Upper lobe of right lung (tissue), 1 donor: ENCODE results near the gene ADAMTSL3. TPM values are rescaled to one million over a fixed set of nuclear protein-coding genes. Genes with fewer than 3 reads are reported as not detected.

Experiments
- ATAC-seq: fragments of 200-7000 bp; cut with Tn5 transposase; one replicate; pipeline ENCODE4 v1.9.1; 2020; ENCODE audit warnings: mild to moderate bottlenecking, moderate library complexity
- DNase-seq: peaks from one replicate; pipeline ENCODE4 v3.0.0-alpha.2; 2020
- H3K27ac ChIP-seq: fragments of 200-600 bp; one replicate; pipeline ENCODE4 v1.8.0; 2022
- H3K27me3 ChIP-seq: fragments of 200-600 bp; one replicate; pipeline ENCODE4 v1.8.0; 2022; ENCODE audit warnings: mild to moderate bottlenecking
- H3K36me3 ChIP-seq: fragments of 200-600 bp; one replicate; pipeline ENCODE4 v1.8.0; 2022
- H3K4me1 ChIP-seq: fragments of 200-600 bp; one replicate; pipeline ENCODE4 v1.8.0; 2022
- H3K4me3 ChIP-seq: fragments of 200-600 bp; one replicate; pipeline ENCODE4 v1.8.0; 2022; ENCODE audit warnings: mild to moderate bottlenecking
- H3K9me3 ChIP-seq: fragments of 200-600 bp; one replicate; pipeline ENCODE4 v1.8.0; 2022
- CTCF ChIP-seq: fragments of 200-600 bp; IDR thresholded peaks from one replicate; pipeline ENCODE4 v1.8.0; 2022; ENCODE audit warnings: antibody characterized with exemption
- intact Hi-C: fragments of 100-400 bp; cut with DNase I; formaldehyde crosslinking; loops from one replicate; pipeline ENCODE4 v1.11.0; 2022
- total RNA-seq: library from RNA; stranded (reverse); fragmentation: NEBNext Ultra II Directional; extraction: Animal tissue kit (Norgen Biotek cat#: 25700); gene quantifications from one replicate; pipeline ENCODE4 v1.2.1, GENCODE V29; 2021
- donor health status: DM: no; HTN: yes; CAD: no; lungs with severe emphysema.

Gene ADAMTSL3
- total RNA-seq, 1 donor from 2014 or later = 26.2 TPM

GRCh38 chr15:83610901-83611685, 42.8 kb upstream of the ADAMTSL3 start:
- Histone ChIP-seq H3K27ac (no peak overlapping the region), H3K9me3 (no peaks in the 10 kb centered on the region), H3K4me1 (peaks cover 2% of the 10 kb centered on the region), H3K36me3 (no peaks in the 10 kb centered on the region), H3K4me3 (no peak overlapping the region), H3K27me3 (no peaks in the 10 kb centered on the region)
- DNase-seq = no peak
- intact Hi-C loops = no loop called here
- no peak for TF ChIP-seq CTCF
- ATAC-seq = no peak

GRCh38 chr15:83612226-83612625, 41.7 kb upstream of the ADAMTSL3 start:
- intact Hi-C loops = no loop called here
- no peak for TF ChIP-seq CTCF
- Histone ChIP-seq H3K36me3 (no peaks in the 10 kb centered on the region), H3K4me1 (peaks cover 2% of the 10 kb centered on the region), H3K9me3 (no peaks in the 10 kb centered on the region), H3K27me3 (no peaks in the 10 kb centered on the region), H3K27ac (no peak overlapping the region), H3K4me3 (no peak overlapping the region)
- peak; percentile 19 for ATAC-seq
- no peak for DNase-seq

GRCh38 chr15:83612898-83613635, 40.9 kb upstream of the ADAMTSL3 start:
- no peaks in the 10 kb centered on the region for H3K9me3 ChIP-seq
- ATAC-seq (no peak), DNase-seq (no peak)
- no peak overlapping the region for H3K27ac ChIP-seq
- TF ChIP-seq CTCF = no peak
- H3K4me1 ChIP-seq = peaks cover 2% of the 10 kb centered on the region
- no peaks in the 10 kb centered on the region for H3K27me3 ChIP-seq
- intact Hi-C loops = no loop called here
- no peak overlapping the region for H3K4me3 ChIP-seq
- no peaks in the 10 kb centered on the region for H3K36me3 ChIP-seq

GRCh38 chr15:83613714-83614113, 40.2 kb upstream of the ADAMTSL3 start:
- no peak for TF ChIP-seq CTCF
- DNase-seq (no peak), ATAC-seq (no peak)
- Histone ChIP-seq H3K4me1 (peaks cover 2% of the 10 kb centered on the region), H3K36me3 (no peaks in the 10 kb centered on the region), H3K9me3 (no peaks in the 10 kb centered on the region), H3K27ac (no peak overlapping the region), H3K4me3 (no peak overlapping the region), H3K27me3 (no peaks in the 10 kb centered on the region)
- intact Hi-C loops = no loop called here

GRCh38 chr15:83616840-83617239, 37.1 kb upstream of the ADAMTSL3 start:
- no peaks in the 10 kb centered on the region for H3K9me3 ChIP-seq
- H3K4me3 ChIP-seq = no peak overlapping the region
- H3K36me3 ChIP-seq = no peaks in the 10 kb centered on the region
- ATAC-seq (no peak), DNase-seq (no peak)
- no peaks in the 10 kb centered on the region for H3K27me3 ChIP-seq
- intact Hi-C loops = no loop called here
- H3K4me1 ChIP-seq = peaks cover 2% of the 10 kb centered on the region
- no peak for TF ChIP-seq CTCF
- no peak overlapping the region for H3K27ac ChIP-seq
